LNCaP clone FGC (cell line): ENCODE results near the gene PVALB.

Experiments used
- DNase-seq: peaks from one replicate; pipeline ENCODE4 v3.0.0-alpha.2; 2011; ENCODE audit warnings: low read depth
- H3K4me3 ChIP-seq: 2 replicates; pipeline ENCODE4 v1.5.1; 2011; ENCODE audit warnings: mild to moderate bottlenecking, low read depth, low read length, control low read depth
- CTCF ChIP-seq: IDR thresholded peaks from 2 replicates; pipeline ENCODE4 v1.5.1; 2012; ENCODE audit warnings: mild to moderate bottlenecking; ENCODE audit not compliant: control insufficient read depth, insufficient read depth; ENCODE audit errors: extremely low read depth

PVALB gene

GRCh38 chr22:36763576-36763975 is 53.3 kb downstream of the PVALB start:
- H3K4me3 ChIP-seq, result no peak overlapping the region
- TF ChIP-seq CTCF, result no peak
- DNase-seq, result no peak

- TF ChIP-seq CTCF, result no peak
- no peak overlapping the region for H3K4me3 ChIP-seq
- no peak for DNase-seq
These were observed 54.1 kb downstream of the PVALB start for GRCh38 chr22:36762687-36763260.

- no peak for TF ChIP-seq CTCF
- no peak overlapping the region for H3K4me3 ChIP-seq
- no peak for DNase-seq
These were observed 55.1 kb downstream of the PVALB start for GRCh38 chr22:36761553-36762240.

GRCh38 chr22:36760786-36761185 is 56.0 kb downstream of the PVALB start:
- TF ChIP-seq CTCF, result no peak
- no peak for DNase-seq
- H3K4me3 ChIP-seq, result no peak overlapping the region

GRCh38 chr22:36759481-36760159 is 57.2 kb downstream of the PVALB start:
- H3K4me3 ChIP-seq, result no peak overlapping the region
- DNase-seq, result no peak
- TF ChIP-seq CTCF, result no peak

- no peak for TF ChIP-seq CTCF
These were observed 58.0 kb downstream of the PVALB start for GRCh38 chr22:36758792-36759271.

More at GRCh38 chr22:36758792-36759271, 58.0 kb downstream of the PVALB start:
- no peak overlapping the region for H3K4me3 ChIP-seq
- DNase-seq, result no peak
